Measurements from ENCODE around the gene CD28. TPM values are rescaled to one million over a fixed set of nuclear protein-coding genes. Genes with fewer than 3 reads are reported as not detected.
A peak's percentile ranks its signal among the peaks of the same experiment; 100 is the strongest.
"Not testable (repeated sequence)": the region's sequence is repeated elsewhere in the genome, so short reads cannot be mapped to it uniquely, and the experiment has no call there.

CD28 gene
- total RNA-seq, 1 experiment from 2014 or later = not detected

- no peak for DNase-seq (ENCODE audit: low spot score)
Measured at GRCh38 chr2:203687165-203687564, 19.3 kb upstream of the CD28 start.

GRCh38 chr2:203688798-203689197 is 17.6 kb upstream of the CD28 start:
- peak; percentile 60 for DNase-seq (ENCODE audit: low spot score)

GRCh38 chr2:203689426-203690116 is 16.9 kb upstream of the CD28 start:
- no peak for DNase-seq (ENCODE audit: low spot score)

- DNase-seq (ENCODE audit: low spot score) = no peak
Measured at GRCh38 chr2:203690117-203690431, 16.4 kb upstream of the CD28 start.

GRCh38 chr2:203690441-203691047 is 15.9 kb upstream of the CD28 start:
- DNase-seq (ENCODE audit: low spot score) = no peak

- DNase-seq (ENCODE audit: low spot score) = no peak
Measured at GRCh38 chr2:203691149-203691548, 15.3 kb upstream of the CD28 start.

- no peak for DNase-seq (ENCODE audit: low spot score)
Measured at GRCh38 chr2:203692031-203692710, 14.3 kb upstream of the CD28 start.

GRCh38 chr2:203693242-203693879 is 13.1 kb upstream of the CD28 start:
- DNase-seq (ENCODE audit: low spot score) = no peak

GRCh38 chr2:203694191-203694590 is 12.2 kb upstream of the CD28 start:
- DNase-seq (ENCODE audit: low spot score) = no peak

- no peak for DNase-seq (ENCODE audit: low spot score)
Measured at GRCh38 chr2:203697190-203697589, 9.2 kb upstream of the CD28 start.

- DNase-seq (ENCODE audit: low spot score) = not testable (repeated sequence)
Measured at GRCh38 chr2:203697763-203698162, 8.7 kb upstream of the CD28 start.

GRCh38 chr2:203698410-203698809 is 8.0 kb upstream of the CD28 start:
- DNase-seq (ENCODE audit: low spot score) = not testable (repeated sequence)

GRCh38 chr2:203704430-203704829 is 2.0 kb upstream of the CD28 start:
- no peak for DNase-seq (ENCODE audit: low spot score)

GRCh38 chr2:203705178-203705577 is 1.3 kb upstream of the CD28 start:
- no peak for DNase-seq (ENCODE audit: low spot score)

GRCh38 chr2:203707530-203707929 is 1.1 kb downstream of the CD28 start:
- DNase-seq (ENCODE audit: low spot score) = no peak

- no peak for DNase-seq (ENCODE audit: low spot score)
Measured at GRCh38 chr2:203708846-203709396, 2.5 kb downstream of the CD28 start.

- no peak for DNase-seq (ENCODE audit: low spot score)
Measured at GRCh38 chr2:203709416-203710040, 3.1 kb downstream of the CD28 start.

- no peak for DNase-seq (ENCODE audit: low spot score)
Measured at GRCh38 chr2:203710226-203710625, 3.8 kb downstream of the CD28 start.

- no peak for DNase-seq (ENCODE audit: low spot score)
Measured at GRCh38 chr2:203710952-203711351, 4.5 kb downstream of the CD28 start.

- DNase-seq (ENCODE audit: low spot score) = no peak
Measured at GRCh38 chr2:203711399-203711798, 5.0 kb downstream of the CD28 start.

GRCh38 chr2:203713381-203713780 is 6.9 kb downstream of the CD28 start:
- DNase-seq (ENCODE audit: low spot score) = no peak

- no peak for DNase-seq (ENCODE audit: low spot score)
Measured at GRCh38 chr2:203714112-203714511, 7.7 kb downstream of the CD28 start.

Measured in A172 (cell line).